VCaP (cell line): ENCODE data around the gene GEMIN7.

Experiments used
- H3K27ac ChIP-seq: fragments of 450-650 bp; 2 replicates; pipeline ENCODE4 v1.5.1; 2017
- CTCF ChIP-seq: fragments of 450-650 bp; conservative IDR thresholded peaks from 2 replicates; pipeline ENCODE4 v1.5.1; 2017; ENCODE audit warnings: mild to moderate bottlenecking, moderate library complexity

The GEMIN7 gene

DNA sequence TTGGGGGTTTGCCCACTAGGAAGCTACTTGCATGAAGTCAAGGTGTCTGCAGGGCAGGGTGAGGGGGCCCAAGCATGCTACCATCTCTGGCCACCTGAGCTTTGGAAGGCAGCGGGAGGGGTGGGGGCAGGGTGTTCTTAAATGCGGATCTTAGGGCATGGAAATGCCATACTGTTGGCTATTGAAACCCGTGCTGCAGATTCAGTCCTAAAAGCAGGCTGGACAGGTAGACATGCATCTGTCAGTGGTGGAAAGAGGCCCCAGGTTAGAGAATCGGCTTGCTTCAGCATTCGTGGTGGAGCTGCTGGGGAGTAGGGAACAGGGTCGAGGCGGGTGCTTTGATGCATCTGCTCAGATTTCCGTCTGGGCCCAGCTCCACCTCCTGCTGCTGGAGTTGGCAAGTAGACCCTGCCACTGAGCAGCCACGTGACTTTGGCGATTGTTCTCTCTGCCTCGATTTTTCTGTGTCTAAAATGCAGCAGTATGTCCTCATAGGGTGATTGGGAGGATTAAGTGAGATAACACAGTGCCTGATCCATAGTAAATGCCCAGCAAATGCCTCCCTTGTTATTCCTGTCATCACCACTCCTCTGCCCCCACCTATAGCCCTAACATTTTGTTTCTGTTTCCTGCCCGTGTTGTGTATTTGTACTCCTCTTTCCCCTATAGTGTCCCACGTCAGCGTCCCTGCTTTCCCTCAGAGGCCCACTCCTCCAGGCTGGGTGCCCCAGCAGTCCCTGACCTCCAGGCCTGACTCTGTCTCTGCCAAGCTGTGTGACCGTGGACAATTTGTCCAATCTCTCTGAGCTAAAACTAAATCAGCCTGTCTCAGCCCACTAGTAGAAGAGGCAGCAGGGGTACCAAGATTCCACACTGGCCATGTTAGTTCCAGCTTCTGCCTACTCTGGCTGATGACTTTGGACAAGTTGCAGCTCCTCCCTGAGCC lies 19.7 kb downstream of the GEMIN7 start:
- no peak for TF ChIP-seq CTCF
- no peak overlapping the region for H3K27ac ChIP-seq

- H3K27ac ChIP-seq = no peak overlapping the region
- no peak for TF ChIP-seq CTCF
Measured at GRCh38 chr19:45099467-45100191, 20.6 kb downstream of the GEMIN7 start.

GRCh38 chr19:45100201-45100600 lies 21.1 kb downstream of the GEMIN7 start:
- TF ChIP-seq CTCF = no peak
- no peak overlapping the region for H3K27ac ChIP-seq

GRCh38 chr19:45100846-45101252 lies 21.8 kb downstream of the GEMIN7 start:
- H3K27ac ChIP-seq = no peak overlapping the region
- TF ChIP-seq CTCF = no peak

GRCh38 chr19:45101806-45102205 lies 22.7 kb downstream of the GEMIN7 start:
- no peak overlapping the region for H3K27ac ChIP-seq
- no peak for TF ChIP-seq CTCF

- no peak overlapping the region for H3K27ac ChIP-seq
- no peak for TF ChIP-seq CTCF
Measured at GRCh38 chr19:45102481-45102880, 23.4 kb downstream of the GEMIN7 start.

GRCh38 chr19:45103156-45103507 lies 24.1 kb downstream of the GEMIN7 start:
- H3K27ac ChIP-seq = 0 out of 2 replicates have a peak overlapping the region, but pooled peaks have one; percentile 2
- TF ChIP-seq CTCF = no peak
